IMR-90 (cell line): ENCODE data around the gene RTL9. TPM values are rescaled to one million over a fixed set of nuclear protein-coding genes. Genes with fewer than 3 reads are reported as not detected.

Experiments
- ATAC-seq: fragments of 200-7000 bp; cut with Tn5 transposase; 2 replicates; pipeline ENCODE4 v1.9.1; 2020; ENCODE audit warnings: low read depth, mild to moderate bottlenecking, moderate library complexity
- BruUV-seq: library from RNA; stranded (reverse); fragments of 400-500 nt; replicated peaks from 2 replicates; lab custom pipeline; 2021; lab: Mats Ljungman, UMichigan
- CTCF ChIA-PET: fragments of 300-600 bp; formaldehyde crosslinking; extraction: SDS; loops from one replicate; lab custom pipeline; 2021; ENCODE audit warnings: antibody characterized with exemption; lab: Yijun Ruan, JAX
- POLR2A ChIA-PET: fragments of 300-600 bp; sonication (Branson Sonifier 250); formaldehyde crosslinking; loops from one replicate; lab custom pipeline; 2022; ENCODE audit warnings: antibody characterized with exemption; ENCODE audit not compliant: unreplicated experiment; lab: Charles Lee
- DNase-seq: peaks from one replicate; pipeline ENCODE4 v3.0.0; 2013
- H2AFZ ChIP-seq: replicated peaks from 2 replicates; pipeline ENCODE3; 2013; ENCODE audit warnings: low read length, mild to moderate bottlenecking; ENCODE audit not compliant: poor library complexity
- H2AK5ac ChIP-seq: 2 replicates; pipeline ENCODE4 v1.6.1; 2013; ENCODE audit warnings: low read depth, low read length, inconsistent platforms
- H2AK9ac ChIP-seq: replicated peaks from 2 replicates; pipeline ENCODE3; 2013; ENCODE audit warnings: mild to moderate bottlenecking, low read depth, low read length, moderate library complexity; ENCODE audit not compliant: poor library complexity
- H2BK120ac ChIP-seq: 2 replicates; pipeline ENCODE4 v1.6.1; 2013; ENCODE audit warnings: low read depth, low read length, inconsistent platforms
- H2BK15ac ChIP-seq: 3 replicates; pipeline ENCODE4 v1.6.1; 2013; ENCODE audit warnings: low read depth, low read length, inconsistent platforms
- H2BK20ac ChIP-seq: 2 replicates; pipeline ENCODE4 v1.6.1; 2013; ENCODE audit warnings: low read depth, mild to moderate bottlenecking, inconsistent platforms, low read length, moderate library complexity
- H2BK5ac ChIP-seq: 2 replicates; pipeline ENCODE4 v1.6.1; 2013; ENCODE audit warnings: mild to moderate bottlenecking, low read depth, low read length, inconsistent platforms; ENCODE audit not compliant: poor library complexity, severe bottlenecking
- H3K14ac ChIP-seq: replicated peaks from 2 replicates; pipeline ENCODE4 v1.6.1; 2013; ENCODE audit warnings: low read depth, low read length, inconsistent platforms
- H3K18ac ChIP-seq: 2 replicates; pipeline ENCODE4 v1.6.1; 2013; ENCODE audit warnings: low read depth, low read length, control low read depth
- H3K23ac ChIP-seq: 2 replicates; pipeline ENCODE4 v1.6.1; 2013; ENCODE audit warnings: low read depth, low read length, inconsistent platforms
- H3K27ac ChIP-seq: 2 replicates; pipeline ENCODE4 v1.5.1; 2013; ENCODE audit warnings: mild to moderate bottlenecking, control low read depth, low read length; ENCODE audit not compliant: insufficient read depth
- H3K27me3 ChIP-seq: 2 replicates; pipeline ENCODE4 v1.6.1; 2013; ENCODE audit warnings: low read length; ENCODE audit not compliant: control insufficient read depth, insufficient read depth
- H3K36me3 ChIP-seq: 2 replicates; pipeline ENCODE4 v1.6.1; 2013; ENCODE audit warnings: low read length, mixed read lengths; ENCODE audit not compliant: control insufficient read depth, insufficient read depth
- H3K4ac ChIP-seq: 2 replicates; pipeline ENCODE4 v1.6.1; 2013; ENCODE audit warnings: low read depth, low read length, inconsistent platforms
- H3K4me1 ChIP-seq: 2 replicates; pipeline ENCODE4 v1.6.1; 2013; ENCODE audit warnings: low read length, mixed read lengths; ENCODE audit not compliant: control insufficient read depth, insufficient read depth
- H3K4me2 ChIP-seq: 2 replicates; pipeline ENCODE4 v1.6.1; 2013; ENCODE audit warnings: low read depth, mild to moderate bottlenecking, control low read depth, low read length, moderate library complexity
- H3K4me3 ChIP-seq: 2 replicates; pipeline ENCODE4 v1.5.1; 2013; ENCODE audit warnings: low read depth, mild to moderate bottlenecking, control low read depth, low read length, moderate library complexity; ENCODE audit not compliant: insufficient read depth
- H3K56ac ChIP-seq: 2 replicates; pipeline ENCODE4 v1.6.1; 2013; ENCODE audit warnings: low read length, inconsistent platforms; ENCODE audit not compliant: insufficient read depth; ENCODE audit errors: extremely low read depth
- H3K79me1 ChIP-seq, 2 experiments: 2 replicates each; pipeline ENCODE4 v1.6.1; 2013; ENCODE audit warnings: low read length in 2 of 2, inconsistent platforms in 1 of 2, low read depth in 1 of 2
- H3K9ac ChIP-seq: 2 replicates; pipeline ENCODE4 v1.6.1; 2013; ENCODE audit warnings: low read depth, low read length, control low read depth
- H3K9me1 ChIP-seq: 2 replicates; pipeline ENCODE4 v1.6.1; 2013; ENCODE audit warnings: low read length, inconsistent platforms; ENCODE audit not compliant: insufficient read depth
- H3K9me3 ChIP-seq: 2 replicates; pipeline ENCODE4 v1.6.1; 2013; ENCODE audit warnings: low read length; ENCODE audit not compliant: control insufficient read depth, insufficient read depth
- H4K20me1 ChIP-seq: 2 replicates; pipeline ENCODE4 v1.6.1; 2013; ENCODE audit warnings: low read length, inconsistent platforms; ENCODE audit not compliant: insufficient read depth
- H4K5ac ChIP-seq: 2 replicates; pipeline ENCODE4 v1.6.1; 2013; ENCODE audit warnings: mild to moderate bottlenecking, low read depth, low read length, control low read depth
- H4K8ac ChIP-seq, 2 experiments: 2 replicates each; pipeline ENCODE4 v1.6.1; 2013; ENCODE audit warnings: low read depth in 2 of 2, low read length in 2 of 2, control low read depth in 1 of 2, inconsistent platforms in 1 of 2
- H4K91ac ChIP-seq: 2 replicates; pipeline ENCODE4 v1.6.1; 2013; ENCODE audit warnings: low read depth, low read length, inconsistent platforms; ENCODE audit not compliant: insufficient read depth
- CEBPB ChIP-seq: IDR thresholded peaks from 2 replicates; pipeline ENCODE4 v1.6.1; 2012; ENCODE audit warnings: low read depth, low read length, improper control_type of control experiment
- FOS ChIP-seq: fragments of 150-350 bp; IDR thresholded peaks from 2 replicates; pipeline ENCODE4 v1.6.1; 2016; ENCODE audit warnings: low read depth, low read length
- POLR2A ChIP-seq: IDR thresholded peaks from 2 replicates; pipeline ENCODE4 v1.6.1; 2012; ENCODE audit warnings: mild to moderate bottlenecking, low read depth, low read length
- RCOR1 ChIP-seq: IDR thresholded peaks from 2 replicates; pipeline ENCODE4 v1.6.1; 2012; ENCODE audit warnings: mild to moderate bottlenecking, low read length, improper control_type of control experiment; ENCODE audit not compliant: insufficient replicate concordance
- SMC3 ChIP-seq: fragments of 150-350 bp; IDR thresholded peaks from 2 replicates; pipeline ENCODE4 v1.6.1; 2016; ENCODE audit warnings: low read depth, mild to moderate bottlenecking, antibody characterized with exemption, low read length, moderate library complexity
- WGBS, 2 experiments: methylation state at CpG; one replicate each; pipeline versions ENCODE4 v1.1.5 to v1.1.7; 2013; ENCODE audit warnings: missing lambda C conversion rate in 2 of 2; ENCODE audit not compliant: insufficient read length in 1 of 2; ENCODE audit errors: extremely low coverage in 2 of 2; 5-methylcytosine and 5-hydroxymethylcytosine counted together
- dilution Hi-C: fragments of 300-500 bp; cut with HindIII; formaldehyde crosslinking; loops from one replicate; pipeline ENCODE4 v1.14.3; 2018; ENCODE audit warnings: low sequenced_read_pairs; ENCODE audit not compliant: unreplicated experiment
- in situ Hi-C: fragments of 300-500 bp; cut with MboI; formaldehyde crosslinking; loops from 3 replicates; pipeline ENCODE4 v1.14.3; 2019; ENCODE audit warnings: low sequenced_read_pairs, inconsistent platforms, mixed read lengths
- intact Hi-C: fragments of 100-400 bp; cut with micrococcal nuclease; formaldehyde crosslinking; loops from 2 replicates; pipeline ENCODE4 v1.10.0; 2022
- polyA plus RNA-seq, 3 experiments: library from polyadenylated mRNA; depleted of rRNA; stranded (reverse); fragments of >200 nt; gene quantifications; 2 replicates each; pipeline ENCODE4 v1.2.3, GENCODE V29; 2012; ENCODE audit warnings: low replicate concordance in 1 of 3
- total RNA-seq: library from RNA; depleted of rRNA; stranded (reverse); fragments of >200 nt; gene quantifications from 2 replicates; pipeline ENCODE4 v1.2.3, GENCODE V29; 2012

RTL9 gene
- total and polyA plus RNA-seq, 2 of the 4 experiments (the other 2 are of a cell fraction) = 0.26 to 0.90 TPM

DNA sequence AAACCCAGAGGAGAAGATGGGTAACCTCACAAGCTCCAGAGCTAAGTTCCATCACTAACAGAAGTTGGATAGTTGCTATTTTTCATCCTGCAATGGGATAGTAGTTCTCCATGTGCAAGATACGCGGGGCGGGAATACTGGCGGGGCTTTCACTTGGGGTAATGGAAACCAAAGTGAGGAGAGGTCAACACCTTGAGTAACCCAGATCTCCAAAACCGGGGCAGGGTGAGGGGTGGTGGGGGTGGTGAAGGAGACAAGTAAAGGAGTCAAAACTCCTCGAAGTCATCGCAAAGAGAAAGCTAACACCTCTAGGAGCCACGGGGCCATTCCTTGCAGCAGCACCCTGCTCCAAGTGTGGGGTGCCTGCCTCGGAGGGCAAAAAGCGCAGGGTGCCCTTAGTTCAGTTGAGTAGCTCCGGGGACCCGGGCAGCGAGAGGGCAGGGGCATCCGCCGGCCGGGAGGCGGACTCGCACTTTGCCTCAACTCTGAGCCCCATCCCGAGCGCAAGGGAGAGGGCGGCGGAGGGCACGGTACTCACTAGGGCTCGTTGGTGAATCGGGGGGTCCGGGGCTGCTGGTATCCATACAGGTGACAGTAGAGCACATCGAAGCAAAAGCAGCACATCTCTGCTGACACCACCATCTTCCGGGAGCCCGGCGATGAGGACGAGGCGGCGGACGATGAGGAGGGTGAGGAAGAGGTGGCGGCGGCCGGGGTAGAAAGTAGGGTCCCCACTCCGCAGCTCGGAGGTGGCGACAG lies 41.4 kb upstream of the RTL9 start (continued):
- TF ChIP-seq CEBPB (no peak), FOS (no peak)

DNA sequence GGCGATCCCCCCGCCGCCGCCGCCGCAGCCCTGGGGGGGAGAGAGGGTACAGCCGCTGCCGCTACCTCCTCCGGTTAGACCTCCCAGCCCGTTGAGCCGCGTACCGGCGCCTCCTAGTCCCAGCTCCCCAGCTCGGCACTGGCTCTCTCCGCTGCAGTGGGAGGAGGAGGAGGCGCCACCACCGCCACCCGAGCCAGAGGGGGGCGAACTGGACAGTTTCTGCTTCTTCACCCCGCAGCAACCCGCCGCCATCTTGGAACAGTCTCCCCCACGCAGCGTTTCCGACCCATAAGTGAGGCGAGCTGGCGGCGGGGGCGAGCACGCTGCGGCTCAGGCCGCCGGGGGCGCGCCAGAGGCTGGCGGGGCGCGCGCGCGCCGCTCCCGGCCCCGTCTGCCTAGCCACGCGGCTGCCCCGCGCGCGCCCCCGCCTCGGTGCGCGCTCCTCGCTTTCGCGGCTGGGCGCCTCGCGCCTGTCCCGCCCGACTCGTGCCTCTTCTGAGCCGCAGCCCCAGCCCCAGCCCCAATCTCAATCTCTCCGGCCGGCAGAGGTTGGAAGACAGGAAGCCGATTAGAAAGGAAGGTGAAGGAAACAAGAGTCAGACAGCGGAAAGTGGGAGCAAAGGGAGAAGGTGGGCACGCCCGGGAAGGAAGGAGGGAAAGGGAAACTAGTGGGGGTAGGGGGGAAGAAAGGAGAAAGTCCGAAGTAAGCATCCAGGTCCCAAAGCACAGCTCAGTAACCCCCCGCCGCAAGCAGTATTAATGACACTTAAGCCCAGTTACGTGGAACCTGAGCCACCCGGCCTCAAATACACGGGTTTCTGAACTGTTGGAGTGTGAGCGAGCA lies 40.6 kb upstream of the RTL9 start, which contains the start of gene AMMECR1:
TSS of gene AMMECR1 (minus strand) at position 266 of the 844 bp plus-strand sequence. CDS start at position 252, 14 bp downstream.
- H3K4me2 ChIP-seq = peak within 1 kb of the TSS; percentile 93
- peak within 1 kb of the TSS; percentile 99 for H3K4me3 ChIP-seq
- peak within 1 kb of the TSS; percentile 81; the same call in 2 of the 3 replicates for H2BK15ac ChIP-seq
- no peaks in the 10 kb centered on the region; the same call in 1 of the 2 replicates for H3K4me1 ChIP-seq
- dilution Hi-C loops = no loop called here
- H2AFZ ChIP-seq = peak within 1 kb of the TSS; percentile 93
- intact Hi-C loops = loop anchor here (2.0 to 5.0 kb wide), 5 partner anchors 76 to 155 kb away; no protein-coding TSS in a partner anchor
- H3K9ac ChIP-seq = peak within 1 kb of the TSS; percentile 97
- ChIA-PET CTCF (interaction anchor here (1.2 kb wide), 1 partner anchor 157 kb away, joined by 3 read pairs; no protein-coding TSS in a partner anchor), POLR2A (no interaction called here)
- ATAC-seq (peak; percentile 84), DNase-seq (peak; percentile 79)
- no peaks in the 10 kb centered on the region for H3K79me1 ChIP-seq
- 34% methylated on average over 40 of the region's 78 CpGs; no CpG with 5 or more reads in 1 of the 2 experiments for WGBS, 2 experiments
- no peaks in the 10 kb centered on the region for H3K36me3 ChIP-seq
- peak within 1 kb of the TSS; percentile 82 for H3K56ac ChIP-seq
- H2AK5ac ChIP-seq = peak within 1 kb of the TSS; percentile 23
- TF ChIP-seq RCOR1 (no peak), SMC3 (0 out of 2 replicates have a peak, but pooled peaks have one; percentile 5), POLR2A (peak; percentile 85)
- H2BK5ac ChIP-seq = peak within 1 kb of the TSS; percentile 97
- H2BK120ac ChIP-seq = peak within 1 kb of the TSS; percentile 88
- peak within 1 kb of the TSS; percentile 86 for H3K4ac ChIP-seq
- H3K27ac ChIP-seq = peak within 1 kb of the TSS; percentile 99
- in situ Hi-C loops = no loop called here
- H3K9me3 ChIP-seq = no peaks in the 10 kb centered on the region
- H4K8ac ChIP-seq = peak within 1 kb of the TSS; percentile 89 to 98
- peak within 1 kb of the TSS; percentile 93 for H3K18ac ChIP-seq
- BruUV-seq = no TSS peak
- no peaks in the 10 kb centered on the region for H4K20me1 ChIP-seq
- peak within 1 kb of the TSS; percentile 81 for H2AK9ac ChIP-seq
- peak within 1 kb of the TSS; percentile 96 for H4K91ac ChIP-seq
- H2BK20ac ChIP-seq = peak within 1 kb of the TSS; percentile 27; the same call in 1 of the 2 replicates
- peak within 1 kb of the TSS; percentile 83 for H4K5ac ChIP-seq
- H3K27me3 ChIP-seq = peaks cover 3% of the 10 kb centered on the region; the same call in 1 of the 2 replicates
- peak within 1 kb of the TSS; percentile 72; the same call in 1 of the 2 replicates for H3K23ac ChIP-seq
- H3K9me1 ChIP-seq = no peaks in the 10 kb centered on the region
- peak within 1 kb of the TSS; percentile 81 for H3K14ac ChIP-seq
